Islet precursor cell (in vitro differentiated cells): ENCODE results near the gene ACTR1A.
"Not testable (repeated sequence)": the region's sequence is repeated elsewhere in the genome, so short reads cannot be mapped to it uniquely, and the experiment has no call there.

ENCODE experiments used
- DNase-seq: peaks from one replicate; pipeline ENCODE4 v3.0.0-alpha.2; 2018

The ACTR1A gene

GRCh38 chr10:102514487-102515311 is 12.2 kb upstream of the ACTR1A start:
- no peak for DNase-seq

GRCh38 chr10:102511583-102512274 is 9.2 kb upstream of the ACTR1A start:
- DNase-seq = no peak

DNA sequence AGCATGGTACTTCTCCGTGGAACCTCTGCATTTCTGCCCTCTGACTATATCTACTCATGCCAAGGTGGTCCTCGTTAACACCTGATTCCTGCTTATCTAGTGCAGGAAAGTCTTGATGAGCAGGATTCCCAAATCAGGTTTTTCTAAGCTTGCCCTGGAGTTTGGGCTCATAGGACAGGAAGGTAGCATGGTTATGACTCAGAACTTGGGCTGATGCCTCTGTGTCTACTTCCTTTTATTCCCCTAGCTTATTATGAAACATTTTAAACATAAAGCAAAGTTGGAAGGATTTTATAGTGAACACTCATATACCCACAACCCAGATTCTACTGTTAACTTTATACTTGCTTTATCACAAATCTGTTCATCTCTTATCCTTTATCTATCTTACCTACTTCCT is 6.9 kb upstream of the ACTR1A start:
- DNase-seq = no peak

DNA sequence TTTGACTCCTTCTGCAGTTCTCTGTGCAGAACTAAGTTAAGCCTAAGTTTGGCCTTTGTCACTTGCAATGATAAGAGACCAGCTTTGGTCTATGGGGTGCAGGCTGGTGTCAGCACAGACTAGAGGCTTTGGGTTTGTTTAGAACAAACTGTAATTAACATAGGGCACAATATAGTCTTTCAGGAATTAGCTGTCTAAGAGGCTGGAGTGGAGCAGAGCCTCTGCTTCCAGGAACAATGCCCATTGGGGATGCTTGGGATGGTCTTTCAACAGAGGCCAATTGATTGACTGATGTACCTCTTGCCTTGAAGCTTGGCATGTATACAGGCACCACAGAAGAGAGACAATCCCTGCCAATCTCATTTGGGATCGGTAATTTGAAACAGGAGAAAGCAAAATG is 6.0 kb upstream of the ACTR1A start:
- DNase-seq = no peak

DNA sequence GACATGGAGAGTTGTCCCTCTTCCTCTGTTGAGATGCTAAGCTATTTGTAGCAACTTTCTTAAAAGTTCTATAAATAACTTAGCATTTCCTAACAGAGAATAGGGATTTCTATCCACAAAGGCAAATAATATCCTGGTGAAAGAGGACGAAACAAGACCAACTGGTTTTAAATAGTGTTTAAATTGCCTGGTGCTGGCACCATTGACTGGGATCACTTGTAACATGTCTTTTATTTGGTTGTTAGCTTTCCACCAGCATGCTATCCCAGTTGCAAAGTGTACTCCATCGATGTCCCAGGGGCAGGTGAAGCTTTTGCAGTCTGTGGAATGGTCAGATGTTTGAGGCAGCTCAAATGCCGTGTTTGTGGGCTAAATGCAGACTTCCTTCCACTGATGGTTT is 5.0 kb upstream of the ACTR1A start:
- DNase-seq = no peak

DNA sequence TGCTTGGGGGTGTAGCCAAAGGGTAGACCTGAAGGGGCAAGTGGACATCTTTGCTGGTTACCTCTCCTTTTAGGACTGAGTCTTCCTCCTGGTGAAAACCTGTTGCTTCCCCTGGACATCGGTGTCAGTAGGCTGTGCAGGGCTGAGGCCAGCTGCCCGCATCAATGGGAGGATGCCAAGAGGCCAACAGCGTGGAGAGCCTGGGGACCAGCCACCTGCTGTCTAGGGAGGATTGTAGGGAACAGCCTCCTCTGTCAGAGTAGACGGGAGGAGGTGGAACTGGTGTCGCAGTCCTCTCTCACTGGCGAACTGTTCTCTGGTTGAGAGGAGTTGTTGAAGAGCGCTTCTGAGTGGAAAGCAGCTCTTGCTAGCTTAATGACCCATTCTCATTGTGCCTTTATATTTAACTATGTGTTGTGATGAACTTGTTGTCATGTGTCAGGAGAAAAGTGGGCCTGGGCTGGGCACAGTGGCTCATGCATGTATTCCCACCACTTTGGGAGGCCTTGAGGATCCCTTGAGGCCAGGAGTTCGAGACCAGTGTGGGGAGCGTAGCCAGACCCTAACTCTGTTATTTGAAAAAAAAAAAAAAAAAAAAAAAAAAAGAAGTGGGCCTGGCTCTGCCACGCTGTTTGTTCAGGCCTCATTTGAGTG is 3.1 kb upstream of the ACTR1A start:
- DNase-seq = no peak

- DNase-seq = no peak
Observed at GRCh38 chr10:102504976-102505300, 2.4 kb upstream of the ACTR1A start.

DNA sequence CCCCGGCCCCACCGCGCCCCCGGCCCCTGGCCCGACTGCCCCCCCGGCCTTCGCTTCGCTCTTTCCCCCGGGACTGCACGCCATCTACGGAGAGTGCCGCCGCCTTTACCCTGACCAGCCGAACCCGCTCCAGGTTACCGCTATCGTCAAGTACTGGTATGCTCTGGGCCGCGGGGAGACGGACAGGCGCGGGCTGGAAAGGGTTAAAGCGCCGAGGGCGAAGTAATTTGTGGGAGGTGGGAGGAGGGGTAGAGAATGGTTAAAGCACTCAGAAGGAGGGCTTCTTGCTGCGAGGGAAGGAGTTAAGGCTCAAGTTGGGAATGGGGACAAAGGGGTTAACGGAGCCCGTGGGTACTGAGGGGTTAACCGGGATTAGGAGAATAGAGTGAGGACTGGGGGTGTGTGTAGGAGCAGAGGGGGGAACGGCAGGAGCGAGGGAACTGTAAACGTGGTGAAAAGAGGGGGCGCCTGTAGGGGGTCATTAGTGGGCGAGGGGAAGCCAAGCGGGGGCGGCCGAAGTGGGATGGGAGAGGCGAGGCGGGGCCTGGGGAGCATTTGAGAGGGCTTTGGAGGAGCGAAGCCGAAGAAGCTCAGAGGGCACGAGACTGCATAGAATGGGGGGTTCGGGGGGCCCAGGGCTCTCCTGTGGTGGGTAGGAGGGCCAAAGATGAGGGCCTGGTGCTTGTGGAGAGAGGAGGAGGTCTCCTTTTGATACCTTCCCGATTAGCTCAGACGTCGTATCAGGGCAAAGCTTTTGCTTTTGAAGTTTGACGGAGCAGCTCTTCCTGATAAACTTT is 1.9 kb upstream of the ACTR1A start:
- DNase-seq = peak; percentile 76

DNA sequence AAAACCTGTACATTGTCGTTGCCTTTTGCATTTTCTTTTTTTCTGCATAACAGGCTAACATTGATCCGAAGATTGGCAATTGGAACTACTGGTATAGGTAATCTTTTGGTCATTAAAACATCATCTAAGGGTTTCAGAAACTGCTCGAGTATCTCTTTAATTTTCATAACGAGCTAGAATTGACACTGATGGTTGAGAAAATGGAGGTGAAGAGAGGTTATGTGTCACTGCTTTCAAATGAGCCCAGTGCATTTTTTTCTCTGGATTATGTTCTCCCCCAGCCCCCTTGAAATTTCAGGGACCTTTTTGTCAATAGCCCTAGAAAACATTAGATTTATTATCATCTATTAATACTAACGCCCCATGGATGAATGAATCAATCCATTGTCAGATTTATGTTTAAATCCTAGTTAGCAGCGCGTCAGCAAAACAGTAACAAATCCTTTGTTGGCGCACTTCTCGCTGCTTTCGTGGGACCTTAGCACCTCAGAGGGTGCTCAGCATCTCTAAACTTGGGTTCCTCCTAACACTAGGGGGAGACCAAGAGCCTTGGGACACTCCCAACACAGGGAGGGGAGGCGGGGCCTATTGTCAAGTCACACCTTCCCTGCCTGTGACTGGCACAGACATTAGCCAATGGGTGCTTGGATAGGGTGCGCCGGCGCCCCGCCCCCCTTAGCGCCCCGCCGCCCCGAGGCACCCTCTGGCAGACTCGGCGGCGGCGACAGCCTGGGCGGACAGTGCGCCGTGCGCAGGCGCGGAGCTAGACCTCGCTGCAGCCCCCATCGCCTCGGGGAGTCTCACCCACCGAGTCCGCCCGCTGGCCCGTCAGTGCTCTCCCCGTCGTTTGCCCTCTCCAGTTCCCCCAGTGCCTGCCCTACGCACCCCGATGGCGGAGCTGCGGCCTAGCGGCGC is 1.0 kb upstream of the ACTR1A start, which contains the start of gene SUFU:
SUFU (plus strand) TSS at position 709 of the 915 bp plus-strand sequence; CDS start at position 890, 181 bp downstream.
- DNase-seq = peak; percentile 99

- DNase-seq = peak; percentile 100
Observed at GRCh38 chr10:102502029-102502336, 529 bp downstream of the ACTR1A start.

DNA sequence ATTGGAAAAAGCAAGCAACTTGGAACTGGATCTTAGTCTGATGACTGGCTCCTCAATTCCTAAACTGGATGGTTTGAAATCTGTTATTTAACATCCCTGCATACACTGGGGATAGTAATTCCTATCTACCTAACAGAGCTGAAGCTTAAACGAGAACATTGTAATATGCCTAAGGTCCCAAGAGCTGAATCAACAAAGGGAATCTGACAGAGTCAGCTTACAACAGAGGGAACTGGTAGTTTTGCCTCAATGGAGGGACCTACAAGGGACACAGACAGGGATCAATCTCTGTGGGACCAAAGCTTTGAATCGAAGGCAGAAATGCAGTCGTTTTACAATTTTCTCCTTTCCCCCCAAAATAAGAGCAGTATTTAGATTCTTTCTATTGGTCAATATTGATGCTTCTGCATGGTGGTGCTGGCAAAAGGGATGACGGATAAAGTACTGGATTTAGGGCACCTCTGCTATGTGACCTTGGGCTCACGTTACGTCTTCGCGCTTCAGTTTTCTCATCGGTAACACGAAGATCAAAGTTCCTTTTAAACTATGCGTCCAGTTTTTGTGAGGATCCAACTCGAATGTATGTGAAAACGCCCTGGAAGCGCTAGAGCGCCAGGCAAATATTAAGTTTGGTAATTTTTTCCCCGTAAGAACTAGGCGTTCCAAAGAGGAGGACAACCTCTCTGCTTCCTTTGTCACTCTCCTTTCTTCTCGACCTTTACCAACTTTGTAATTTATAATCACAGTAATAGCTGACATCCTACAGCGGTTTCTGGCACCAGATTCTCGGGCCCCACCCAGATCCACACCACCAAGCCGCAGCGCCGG is 1.1 kb downstream of the ACTR1A start:
- no peak for DNase-seq

DNA sequence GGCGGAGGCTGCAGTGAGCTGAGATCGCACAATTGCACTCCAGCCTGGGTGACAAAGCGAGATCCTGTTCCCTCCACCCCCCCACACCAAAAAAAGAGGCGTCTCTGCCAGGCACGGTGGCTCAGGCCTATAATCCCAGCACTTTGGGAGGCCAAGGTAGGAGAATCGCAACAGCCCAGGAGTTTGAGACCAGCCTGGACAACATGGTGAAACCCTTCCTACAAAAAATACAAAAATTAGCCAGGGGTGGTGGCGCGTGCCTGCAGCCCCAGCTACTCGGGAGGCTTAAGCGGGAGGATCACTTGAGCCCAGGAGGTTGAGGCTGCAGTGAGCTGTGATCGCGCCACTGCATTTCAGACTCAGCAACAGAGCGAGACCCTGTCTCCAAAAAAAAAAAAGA is 1.8 kb downstream of the ACTR1A start:
- not testable (repeated sequence) for DNase-seq

- DNase-seq = no peak
Observed at GRCh38 chr10:102499356-102499755, 3.2 kb downstream of the ACTR1A start.

- no peak for DNase-seq
Observed at GRCh38 chr10:102497545-102497944, 5.0 kb downstream of the ACTR1A start.

DNA sequence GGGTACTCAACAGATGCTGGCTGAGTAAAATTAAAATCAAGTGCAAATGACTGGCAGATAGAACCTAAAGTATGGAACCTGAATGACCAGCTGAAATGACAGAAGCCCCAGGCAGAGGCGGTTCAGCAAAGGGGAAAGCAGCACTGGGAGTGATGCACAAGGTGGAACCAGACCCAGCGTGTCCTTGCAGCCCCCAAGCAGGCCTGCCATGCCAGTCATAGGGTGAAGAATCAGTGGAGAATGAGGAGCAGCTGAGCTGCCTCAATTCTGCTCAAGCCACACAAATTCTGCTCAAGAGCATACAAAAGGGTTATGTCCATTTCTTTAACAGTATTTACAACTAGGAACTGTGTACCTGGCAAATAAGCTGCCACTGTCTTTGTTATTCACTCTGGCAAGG is 8.7 kb downstream of the ACTR1A start:
- DNase-seq = no peak

GRCh38 chr10:102492983-102493382 is 9.5 kb downstream of the ACTR1A start:
- no peak for DNase-seq

- no peak for DNase-seq
Observed at GRCh38 chr10:102492344-102492939, 10.1 kb downstream of the ACTR1A start.

- no peak for DNase-seq
Observed at GRCh38 chr10:102491136-102491535, 11.4 kb downstream of the ACTR1A start.

DNA sequence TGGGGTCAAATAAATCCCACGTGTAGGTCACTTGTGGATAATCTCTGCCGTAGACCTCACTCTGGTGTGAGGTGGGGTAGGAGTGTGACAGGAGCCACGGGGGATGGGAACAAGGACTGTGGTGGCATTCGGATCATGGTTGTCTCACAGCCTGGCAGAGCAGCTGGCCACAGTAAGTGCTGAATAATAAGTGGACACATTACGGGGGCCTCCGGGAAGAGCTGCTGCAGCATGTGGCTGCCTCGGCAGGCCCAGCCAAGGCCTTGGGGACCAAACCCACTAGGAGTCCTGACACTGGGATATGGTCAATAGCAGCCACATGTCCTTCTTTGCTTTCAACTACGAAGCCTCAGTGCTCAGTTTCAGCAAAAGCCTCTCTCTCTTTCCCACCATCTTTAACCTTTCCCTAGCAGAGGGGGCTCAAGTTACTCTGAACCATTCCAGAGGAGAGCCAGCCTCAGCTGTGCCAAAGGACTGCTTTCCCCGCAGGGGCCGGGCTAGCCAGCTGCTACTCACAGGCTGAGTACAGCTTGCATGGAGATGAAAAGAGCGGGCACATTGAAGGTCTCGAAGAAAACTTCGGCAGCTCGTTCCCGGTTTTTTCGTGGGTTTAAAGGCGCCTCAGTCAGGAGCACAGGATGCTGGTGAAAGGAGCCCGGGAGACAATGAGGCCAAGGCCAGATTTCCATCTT is 17.3 kb downstream of the ACTR1A start:
- no peak for DNase-seq

DNA sequence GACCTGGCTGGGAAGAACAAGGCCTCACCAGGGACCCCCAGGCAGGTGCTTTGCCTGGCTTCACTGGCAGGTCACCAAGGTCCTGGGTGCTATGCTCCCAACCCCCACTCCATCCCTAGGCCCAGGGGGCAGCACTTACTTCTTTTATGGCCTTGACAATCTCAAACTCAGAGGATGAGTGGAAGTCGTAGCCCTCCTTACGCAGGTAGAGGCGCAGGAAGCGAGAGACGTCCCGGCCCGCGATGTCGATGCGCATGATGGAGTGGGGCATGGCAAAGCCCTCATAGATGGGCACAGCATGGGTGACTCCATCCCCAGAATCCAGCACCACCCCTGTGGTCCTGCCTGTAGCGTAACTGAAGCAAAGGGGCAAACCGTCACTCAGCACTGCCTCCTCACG is 18.5 kb downstream of the ACTR1A start:
- DNase-seq = no peak
